Activated T-helper 2 cell treated with anti-CD3 and anti-CD28 coated beads, Interferon-gamma antibody, Interleukin-2, Interleukin-4, amounts not matched to agents 10 μg/mL and 5 μg/mL and 100 μg/mL, durations not matched to agents 14 hours and 24 hours and 36 hours (primary cell): ENCODE data around the gene VWA5A. TPM values are rescaled to one million over a fixed set of nuclear protein-coding genes. Genes with fewer than 3 reads are reported as not detected.

Experiments used
- DNase-seq: peaks from one replicate; pipeline ENCODE4 v3.0.0; 2021; ENCODE audit warnings: low spot score
- H3K27ac Mint-ChIP-seq: one replicate; pipeline ENCODE4 v1.8.0; 2021; ENCODE audit warnings: mixed read lengths
- H3K27me3 Mint-ChIP-seq: one replicate; pipeline ENCODE4 v1.8.0; 2021; ENCODE audit warnings: low read depth, mixed read lengths
- H3K36me3 Mint-ChIP-seq: one replicate; pipeline ENCODE4 v1.8.0; 2021; ENCODE audit warnings: low read depth, mixed read lengths
- H3K4me1 Mint-ChIP-seq: one replicate; pipeline ENCODE4 v1.8.0; 2021; ENCODE audit warnings: low read depth, mixed read lengths
- H3K4me3 Mint-ChIP-seq: one replicate; pipeline ENCODE4 v1.8.0; 2021; ENCODE audit warnings: low read depth, mild to moderate bottlenecking, moderate library complexity, mixed read lengths
- H3K9me3 Mint-ChIP-seq: one replicate; pipeline ENCODE4 v1.8.0; 2021; ENCODE audit warnings: mixed read lengths
- intact Hi-C: fragments of 100-400 bp; cut with micrococcal nuclease; formaldehyde crosslinking; loops from one replicate; pipeline ENCODE4 v1.15.1; 2023
- total RNA-seq: library from RNA; stranded (reverse); gene quantifications from 2 replicates; pipeline ENCODE4 v1.2.3, GENCODE V29; 2022

Gene VWA5A
- total RNA-seq, 1 donor from 2014 or later, result 4.6 TPM

DNA sequence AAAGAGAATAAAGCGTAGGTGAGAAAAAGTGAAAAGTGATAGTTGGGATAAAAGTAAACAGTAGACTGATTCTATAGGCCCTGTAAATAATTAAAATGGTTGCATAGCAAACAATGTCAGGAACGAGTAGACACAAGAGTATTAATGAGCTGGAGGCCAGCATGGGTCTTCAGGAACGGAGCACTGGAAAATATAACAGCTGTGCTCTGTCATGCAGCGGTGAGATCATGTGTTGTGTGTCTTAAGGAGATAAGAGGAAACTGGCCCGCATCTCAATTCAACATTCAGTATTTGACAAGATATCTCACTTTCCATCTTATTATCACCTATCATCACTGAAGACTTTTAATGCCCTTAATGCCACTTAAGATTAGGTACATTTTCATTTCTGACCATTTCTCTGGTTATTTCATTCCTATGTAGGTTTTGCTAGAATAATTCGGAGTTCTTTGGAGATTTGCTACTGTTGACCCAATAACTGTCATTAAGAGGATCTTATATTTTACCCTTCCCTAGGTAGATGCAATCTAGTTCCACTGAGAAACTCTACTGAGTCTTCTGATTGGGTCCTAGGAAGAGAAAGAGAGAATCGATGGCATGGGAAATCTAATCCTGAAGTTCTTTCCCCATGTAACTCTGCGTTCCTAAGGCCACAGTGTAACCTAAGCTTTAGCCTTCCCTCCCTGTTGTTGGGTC lies 35.5 kb upstream of the VWA5A start:
- Mint-ChIP-seq H3K27ac (no peak overlapping the region), H3K27me3 (peaks cover 49% of the 10 kb centered on the region), H3K9me3 (no peaks in the 10 kb centered on the region), H3K36me3 (no peaks in the 10 kb centered on the region), H3K4me3 (no peak overlapping the region), H3K4me1 (no peaks in the 10 kb centered on the region)
- intact Hi-C loops, result no loop called here
- no peak for DNase-seq

GRCh38 chr11:124080327-124081001 lies 34.8 kb upstream of the VWA5A start:
- Mint-ChIP-seq H3K36me3 (no peaks in the 10 kb centered on the region), H3K27ac (no peak overlapping the region), H3K9me3 (no peaks in the 10 kb centered on the region), H3K4me1 (no peaks in the 10 kb centered on the region), H3K27me3 (peaks cover 44% of the 10 kb centered on the region), H3K4me3 (no peak overlapping the region)
- DNase-seq, result no peak
- intact Hi-C loops, result no loop called here

GRCh38 chr11:124081483-124081882 lies 33.8 kb upstream of the VWA5A start:
- H3K4me3 Mint-ChIP-seq, result no peak overlapping the region
- DNase-seq, result no peak
- intact Hi-C loops, result no loop called here
- no peaks in the 10 kb centered on the region for H3K4me1 Mint-ChIP-seq
- peaks cover 44% of the 10 kb centered on the region for H3K27me3 Mint-ChIP-seq
- no peaks in the 10 kb centered on the region for H3K9me3 Mint-ChIP-seq
- H3K36me3 Mint-ChIP-seq, result no peaks in the 10 kb centered on the region
- no peak overlapping the region for H3K27ac Mint-ChIP-seq

DNA sequence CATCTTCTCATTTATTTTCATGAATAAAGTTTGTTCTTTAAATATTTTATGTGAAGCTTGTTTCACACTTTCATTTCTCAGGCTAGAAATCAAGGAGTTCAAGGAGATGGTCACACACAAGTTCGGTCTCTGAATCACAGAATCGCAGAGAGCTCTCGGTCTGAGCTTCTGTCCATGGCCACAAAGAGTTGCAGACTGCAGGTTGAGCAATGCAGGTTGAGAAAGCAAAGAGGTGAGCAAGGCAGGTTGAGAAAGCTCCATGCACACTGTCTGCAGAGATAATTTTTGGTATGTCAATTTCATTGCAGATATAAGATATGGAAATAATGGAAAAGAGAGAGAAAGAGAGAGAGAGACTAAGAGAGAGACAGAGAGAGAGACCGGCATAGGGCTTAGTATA lies 32.9 kb upstream of the VWA5A start:
- no peak for DNase-seq
- Mint-ChIP-seq H3K27ac (no peak overlapping the region), H3K4me3 (no peak overlapping the region), H3K4me1 (no peaks in the 10 kb centered on the region), H3K9me3 (no peaks in the 10 kb centered on the region), H3K36me3 (no peaks in the 10 kb centered on the region), H3K27me3 (peaks cover 42% of the 10 kb centered on the region)
- intact Hi-C loops, result no loop called here

GRCh38 chr11:124085583-124085982 lies 29.7 kb upstream of the VWA5A start:
- intact Hi-C loops, result no loop called here
- Mint-ChIP-seq H3K27ac (no peak overlapping the region), H3K36me3 (no peaks in the 10 kb centered on the region), H3K4me3 (no peak overlapping the region), H3K27me3 (peaks cover 27% of the 10 kb centered on the region), H3K4me1 (no peaks in the 10 kb centered on the region), H3K9me3 (no peaks in the 10 kb centered on the region)
- no peak for DNase-seq

- Mint-ChIP-seq H3K36me3 (no peaks in the 10 kb centered on the region), H3K27ac (no peak overlapping the region), H3K4me1 (no peaks in the 10 kb centered on the region), H3K27me3 (peaks cover 31% of the 10 kb centered on the region), H3K9me3 (no peaks in the 10 kb centered on the region), H3K4me3 (no peak overlapping the region)
- DNase-seq, result no peak
- intact Hi-C loops, result no loop called here
Measured at GRCh38 chr11:124085997-124086846, 29.0 kb upstream of the VWA5A start.

- intact Hi-C loops, result no loop called here
- DNase-seq, result no peak
- Mint-ChIP-seq H3K9me3 (no peaks in the 10 kb centered on the region), H3K27me3 (peaks cover 25% of the 10 kb centered on the region), H3K36me3 (no peaks in the 10 kb centered on the region), H3K27ac (no peak overlapping the region), H3K4me3 (no peak overlapping the region), H3K4me1 (no peaks in the 10 kb centered on the region)
Measured at GRCh38 chr11:124090996-124091395, 24.3 kb upstream of the VWA5A start.

- H3K36me3 Mint-ChIP-seq, result no peaks in the 10 kb centered on the region
- intact Hi-C loops, result no loop called here
- H3K27me3 Mint-ChIP-seq, result peaks cover 22% of the 10 kb centered on the region
- H3K4me3 Mint-ChIP-seq, result no peak overlapping the region
- H3K27ac Mint-ChIP-seq, result no peak overlapping the region
- H3K9me3 Mint-ChIP-seq, result no peaks in the 10 kb centered on the region
- DNase-seq, result no peak
- no peaks in the 10 kb centered on the region for H3K4me1 Mint-ChIP-seq
Measured at GRCh38 chr11:124093330-124093729, 21.9 kb upstream of the VWA5A start.

GRCh38 chr11:124094731-124095130 lies 20.5 kb upstream of the VWA5A start:
- no peak for DNase-seq
- Mint-ChIP-seq H3K27me3 (peaks cover 28% of the 10 kb centered on the region), H3K4me3 (no peak overlapping the region), H3K27ac (no peak overlapping the region), H3K36me3 (no peaks in the 10 kb centered on the region), H3K9me3 (no peaks in the 10 kb centered on the region), H3K4me1 (no peaks in the 10 kb centered on the region)
- intact Hi-C loops, result no loop called here

DNA sequence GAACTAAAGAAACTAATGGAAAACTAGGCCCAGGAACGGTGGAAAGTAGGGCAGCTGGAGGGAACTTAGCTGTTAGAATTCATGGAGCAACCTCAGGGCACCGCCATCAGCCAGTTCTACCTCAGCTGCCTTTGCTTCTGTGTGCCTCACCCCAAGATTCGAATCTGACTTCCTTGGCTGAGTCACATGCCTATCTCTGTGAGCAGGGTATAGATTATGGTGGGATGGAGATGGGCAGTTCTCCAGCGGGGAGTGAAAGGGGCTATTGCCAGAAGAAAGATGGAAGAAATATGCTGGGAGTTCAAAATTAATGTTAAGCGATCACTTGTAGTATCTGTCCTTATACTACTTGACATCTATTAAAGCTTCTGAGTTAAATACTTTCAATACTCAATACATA lies 18.9 kb upstream of the VWA5A start:
- Mint-ChIP-seq H3K27ac (no peak overlapping the region), H3K27me3 (peaks cover 29% of the 10 kb centered on the region), H3K4me1 (no peaks in the 10 kb centered on the region), H3K36me3 (no peaks in the 10 kb centered on the region), H3K4me3 (no peak overlapping the region), H3K9me3 (no peaks in the 10 kb centered on the region)
- DNase-seq, result no peak
- intact Hi-C loops, result no loop called here

DNA sequence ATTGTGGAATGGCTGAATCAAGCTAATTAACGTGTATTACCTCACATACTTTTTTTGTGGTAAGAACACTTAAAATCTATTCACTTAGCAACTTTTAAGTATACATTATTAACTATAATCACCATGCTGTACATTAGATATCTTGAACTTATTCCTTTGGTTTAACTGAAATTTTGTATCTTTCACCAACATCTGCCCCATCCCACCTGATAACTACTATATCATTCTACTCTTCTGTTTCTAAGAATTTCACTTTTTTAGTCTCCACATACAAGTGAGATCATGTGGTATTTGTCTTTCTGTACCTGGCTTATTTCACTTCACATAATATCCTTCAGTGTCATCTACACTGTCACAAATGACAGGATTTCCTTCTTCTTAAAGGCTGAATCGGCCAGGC lies 17.1 kb upstream of the VWA5A start:
- Mint-ChIP-seq H3K27me3 (peaks cover 24% of the 10 kb centered on the region), H3K4me1 (no peaks in the 10 kb centered on the region), H3K4me3 (no peak overlapping the region), H3K36me3 (no peaks in the 10 kb centered on the region), H3K9me3 (no peaks in the 10 kb centered on the region), H3K27ac (no peak overlapping the region)
- no peak for DNase-seq
- intact Hi-C loops, result no loop called here

DNA sequence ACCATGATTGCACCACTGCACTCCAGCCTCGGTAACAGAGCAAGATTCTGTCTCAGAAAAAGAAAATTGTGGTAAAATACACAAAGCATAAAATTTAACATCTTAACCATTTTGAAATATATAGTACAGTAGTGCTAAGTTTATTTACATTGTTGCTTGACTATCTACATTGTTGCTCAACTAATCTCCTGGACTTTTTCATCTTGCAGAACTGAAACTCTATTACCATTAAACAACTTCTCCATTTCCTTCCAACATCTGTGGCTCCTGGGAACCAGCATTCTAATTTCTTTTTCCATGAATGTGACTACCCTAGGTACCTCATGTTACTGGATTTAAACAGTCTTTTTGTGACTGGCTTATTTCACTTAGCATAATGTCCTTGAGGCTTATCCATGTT lies 13.5 kb upstream of the VWA5A start:
- Mint-ChIP-seq H3K36me3 (no peaks in the 10 kb centered on the region), H3K27me3 (peaks cover 33% of the 10 kb centered on the region), H3K4me1 (no peaks in the 10 kb centered on the region), H3K27ac (no peak overlapping the region), H3K4me3 (no peak overlapping the region), H3K9me3 (no peaks in the 10 kb centered on the region)
- DNase-seq, result no peak
- intact Hi-C loops, result no loop called here

DNA sequence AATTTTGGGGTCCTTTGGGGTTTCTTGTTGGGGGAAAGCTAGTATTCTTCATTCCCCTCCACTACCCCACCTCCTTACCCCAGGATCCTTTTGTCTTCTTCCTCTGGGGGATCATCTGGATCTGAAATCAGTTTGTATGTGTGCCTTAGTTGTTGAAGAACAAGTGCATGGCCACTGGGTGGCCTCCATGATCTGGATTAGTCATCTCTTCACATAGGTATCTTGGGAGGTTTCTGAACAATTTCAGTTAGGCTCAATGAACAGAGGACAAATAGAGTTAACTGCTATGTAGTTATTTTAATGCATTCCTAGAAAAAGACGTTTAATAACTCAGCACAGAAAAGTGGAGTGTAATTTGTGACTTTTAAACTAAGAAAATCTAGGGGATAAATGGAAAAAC lies 7.1 kb upstream of the VWA5A start:
- Mint-ChIP-seq H3K27ac (no peak overlapping the region), H3K4me1 (no peaks in the 10 kb centered on the region), H3K36me3 (no peaks in the 10 kb centered on the region), H3K27me3 (peaks cover 48% of the 10 kb centered on the region), H3K9me3 (no peaks in the 10 kb centered on the region), H3K4me3 (no peak overlapping the region)
- intact Hi-C loops, result loop anchor here (2.0 kb wide), 1 partner anchor 87 kb away; no protein-coding TSS in a partner anchor
- no peak for DNase-seq
